GM18526 (cell line): Measurements from ENCODE around the gene WNT7B.

Source experiments
- POLR2A ChIP-seq: IDR thresholded peaks from 3 replicates; pipeline ENCODE4 v1.6.1; 2011; ENCODE audit not compliant: insufficient read length; ENCODE audit errors: extremely low read depth

Gene WNT7B

GRCh38 chr22:45942787-45943493, 34.0 kb downstream of the WNT7B start:
- no peak for TF ChIP-seq POLR2A

- TF ChIP-seq POLR2A, result no peak
Measured at GRCh38 chr22:45942344-45942743, 34.6 kb downstream of the WNT7B start.

- TF ChIP-seq POLR2A, result no peak
Measured at GRCh38 chr22:45938913-45939312, 38.0 kb downstream of the WNT7B start.

GRCh38 chr22:45937960-45938359, 39.0 kb downstream of the WNT7B start:
- TF ChIP-seq POLR2A, result no peak

GRCh38 chr22:45935573-45935972, 41.4 kb downstream of the WNT7B start:
- TF ChIP-seq POLR2A, result no peak

- no peak for TF ChIP-seq POLR2A
Measured at GRCh38 chr22:45934659-45935341, 42.2 kb downstream of the WNT7B start.

GRCh38 chr22:45934168-45934564, 42.8 kb downstream of the WNT7B start:
- TF ChIP-seq POLR2A, result no peak

GRCh38 chr22:45933506-45934167, 43.3 kb downstream of the WNT7B start:
- TF ChIP-seq POLR2A, result no peak

- TF ChIP-seq POLR2A, result no peak
Measured at GRCh38 chr22:45932071-45932470, 44.9 kb downstream of the WNT7B start.

GRCh38 chr22:45931042-45931441, 45.9 kb downstream of the WNT7B start:
- TF ChIP-seq POLR2A, result no peak

- TF ChIP-seq POLR2A, result no peak
Measured at GRCh38 chr22:45930324-45930723, 46.6 kb downstream of the WNT7B start.

GRCh38 chr22:45929649-45930048, 47.3 kb downstream of the WNT7B start:
- TF ChIP-seq POLR2A, result no peak

GRCh38 chr22:45928726-45929368, 48.1 kb downstream of the WNT7B start:
- no peak for TF ChIP-seq POLR2A

GRCh38 chr22:45927059-45927458, 49.9 kb downstream of the WNT7B start:
- TF ChIP-seq POLR2A, result no peak

GRCh38 chr22:45926433-45926832, 50.5 kb downstream of the WNT7B start:
- TF ChIP-seq POLR2A, result no peak
